GM19438 (cell line): ENCODE data around the gene OR4K14.
"Not testable (repeated sequence)": the region's sequence is repeated elsewhere in the genome, so short reads cannot be mapped to it uniquely, and the experiment has no call there.

ENCODE experiments used
- ATAC-seq: cut with Tn5 transposase; IDR thresholded peaks from one replicate; pipeline ENCODE4 v1.9.1; 2021; ENCODE audit warnings: low read depth; ENCODE audit not compliant: unreplicated experiment

The OR4K14 gene

GRCh38 chr14:20019257-20019865 is at the start of gene OR4K14:
Gene OR4K14, minus strand, starts transcription at chr14:20019307. Its CDS starts 4,114 bp downstream, at chr14:20015193.
- ATAC-seq = no peak

- ATAC-seq = no peak
Measured at GRCh38 chr14:20059745-20060144, 40.6 kb upstream of the OR4K14 start, which contains the start of gene OR4L1. Gene OR4L1, plus strand, starts transcription at chr14:20060045. Its CDS starts 0 bp downstream, at chr14:20060045.

- no peak for ATAC-seq
Measured at GRCh38 chr14:20048202-20048601, 29.1 kb upstream of the OR4K14 start.

- no peak for ATAC-seq
Measured at GRCh38 chr14:20044243-20044642, 25.1 kb upstream of the OR4K14 start.

- ATAC-seq = no peak
Measured at GRCh38 chr14:20035938-20036337, 16.8 kb upstream of the OR4K14 start, which contains the start of gene OR4K13. Gene OR4K13, minus strand, starts transcription at chr14:20036038. Its CDS starts 1,280 bp downstream, at chr14:20034758.

- ATAC-seq = no peak
Measured at GRCh38 chr14:20035449-20035848, 16.3 kb upstream of the OR4K14 start.

- no peak for ATAC-seq
Measured at GRCh38 chr14:20031058-20031457, 12.0 kb upstream of the OR4K14 start.

GRCh38 chr14:20008156-20008555 is 11.0 kb downstream of the OR4K14 start:
- no peak for ATAC-seq

- no peak for ATAC-seq
Measured at GRCh38 chr14:20002319-20002718, 16.8 kb downstream of the OR4K14 start.

- ATAC-seq = no peak
Measured at GRCh38 chr14:20001863-20002262, 17.2 kb downstream of the OR4K14 start, which contains the start of gene OR4Q2. Gene OR4Q2, plus strand, starts transcription at chr14:20002163.

- ATAC-seq = no peak
Measured at GRCh38 chr14:19993438-19993837, 25.7 kb downstream of the OR4K14 start.

GRCh38 chr14:19975291-19975690 is 43.8 kb downstream of the OR4K14 start, which contains the start of gene OR4K15:
Gene OR4K15, plus strand, starts transcription at chr14:19975591. Its CDS starts 0 bp downstream, at chr14:19975591.
- no peak for ATAC-seq

GRCh38 chr14:19974844-19975243 is 44.3 kb downstream of the OR4K14 start:
- ATAC-seq = no peak

- ATAC-seq = not testable (repeated sequence)
Measured at GRCh38 chr14:19969735-19970134, 49.4 kb downstream of the OR4K14 start.
